Body of pancreas (tissue), 4 donors: ENCODE measurements around the gene YWHAG.

ENCODE experiments used
- POLR2A ChIP-seq, 3 donors: fragments of 450-650 bp; IDR thresholded peaks; one replicate each; pipeline ENCODE4 v1.6.1; 2016; ENCODE audit warnings: antibody characterized with exemption in 3 of 3, mild to moderate bottlenecking in 2 of 3
- TF ChIP-seq, protein P1 (sequence below), 7 experiments: fragments of 450-650 bp in 4 of 7; fragments of 200-600 bp in 3 of 7; sonication (generic) in 3 of 7; IDR thresholded peaks; one replicate each; pipeline ENCODE4 v1.5.1; 2016 to 2019; ENCODE audit warnings: antibody characterized with exemption in 7 of 7

GRCh38 chr7:76343931-76344321 lies 14.9 kb downstream of the YWHAG start:
- TF ChIP-seq, protein P1, sequence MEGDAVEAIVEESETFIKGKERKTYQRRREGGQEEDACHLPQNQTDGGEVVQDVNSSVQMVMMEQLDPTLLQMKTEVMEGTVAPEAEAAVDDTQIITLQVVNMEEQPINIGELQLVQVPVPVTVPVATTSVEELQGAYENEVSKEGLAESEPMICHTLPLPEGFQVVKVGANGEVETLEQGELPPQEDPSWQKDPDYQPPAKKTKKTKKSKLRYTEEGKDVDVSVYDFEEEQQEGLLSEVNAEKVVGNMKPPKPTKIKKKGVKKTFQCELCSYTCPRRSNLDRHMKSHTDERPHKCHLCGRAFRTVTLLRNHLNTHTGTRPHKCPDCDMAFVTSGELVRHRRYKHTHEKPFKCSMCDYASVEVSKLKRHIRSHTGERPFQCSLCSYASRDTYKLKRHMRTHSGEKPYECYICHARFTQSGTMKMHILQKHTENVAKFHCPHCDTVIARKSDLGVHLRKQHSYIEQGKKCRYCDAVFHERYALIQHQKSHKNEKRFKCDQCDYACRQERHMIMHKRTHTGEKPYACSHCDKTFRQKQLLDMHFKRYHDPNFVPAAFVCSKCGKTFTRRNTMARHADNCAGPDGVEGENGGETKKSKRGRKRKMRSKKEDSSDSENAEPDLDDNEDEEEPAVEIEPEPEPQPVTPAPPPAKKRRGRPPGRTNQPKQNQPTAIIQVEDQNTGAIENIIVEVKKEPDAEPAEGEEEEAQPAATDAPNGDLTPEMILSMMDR (IDR thresholded peaks at IDR 0.05) = no peak
- TF ChIP-seq POLR2A (IDR thresholded peaks at IDR 0.05) = no peak
